Nephron progenitor cell (in vitro differentiated cells): ENCODE data around the gene FAF2.

Source experiments
- DNase-seq: peaks from one replicate; pipeline ENCODE4 v3.0.0; 2021
- H3K27ac Mint-ChIP-seq: 2 replicates; pipeline ENCODE4 v1.8.0; 2021; ENCODE audit warnings: mild to moderate bottlenecking, moderate library complexity, mixed read lengths
- H3K27me3 Mint-ChIP-seq: 2 replicates; pipeline ENCODE4 v1.8.0; 2021; ENCODE audit warnings: mild to moderate bottlenecking, low read depth, mixed read lengths; ENCODE audit not compliant: poor library complexity
- H3K36me3 Mint-ChIP-seq: 2 replicates; pipeline ENCODE4 v1.8.0; 2021; ENCODE audit warnings: low read depth, mixed read lengths
- H3K4me1 Mint-ChIP-seq: 2 replicates; pipeline ENCODE4 v1.8.0; 2021; ENCODE audit warnings: mixed read lengths
- H3K4me3 Mint-ChIP-seq: 2 replicates; pipeline ENCODE4 v1.8.0; 2021; ENCODE audit warnings: mild to moderate bottlenecking, moderate library complexity, mixed read lengths
- H3K9me3 Mint-ChIP-seq: 2 replicates; pipeline ENCODE4 v1.8.0; 2021; ENCODE audit warnings: mild to moderate bottlenecking, moderate library complexity, mixed read lengths
- TF ChIP-seq, protein P1 (sequence below): fragments of 200-600 bp; sonication (generic); IDR thresholded peaks from 2 replicates; pipeline ENCODE4 v1.5.0; 2021; ENCODE audit warnings: antibody characterized with exemption

Gene FAF2

DNA sequence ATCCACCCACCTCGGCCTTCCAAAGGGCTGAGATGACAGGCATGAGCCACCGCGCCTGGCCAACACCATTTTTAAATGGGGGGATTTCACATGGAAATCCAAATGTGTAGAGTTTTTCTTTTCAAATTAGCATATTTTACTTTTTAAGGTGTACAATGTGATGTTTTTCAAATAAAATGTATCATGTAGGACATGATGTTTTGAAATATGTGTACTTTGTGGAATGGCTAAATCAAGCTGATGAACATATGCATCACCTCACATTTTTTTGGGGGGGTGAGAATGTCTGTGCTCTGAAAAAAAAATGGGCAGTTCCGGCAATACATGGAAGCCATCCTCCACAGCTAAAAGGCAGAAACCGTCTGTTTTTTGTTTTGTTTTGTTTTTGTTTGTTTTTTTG lies 3.4 kb upstream of the FAF2 start:
- Mint-ChIP-seq H3K27ac (no peak overlapping the region), H3K4me1 (peaks cover 39% of the 10 kb centered on the region), H3K4me3 (no peak overlapping the region), H3K36me3 (no peaks in the 10 kb centered on the region), H3K9me3 (no peaks in the 10 kb centered on the region), H3K27me3 (peaks cover 6% of the 10 kb centered on the region)
- no peak for DNase-seq
- TF ChIP-seq, protein P1, sequence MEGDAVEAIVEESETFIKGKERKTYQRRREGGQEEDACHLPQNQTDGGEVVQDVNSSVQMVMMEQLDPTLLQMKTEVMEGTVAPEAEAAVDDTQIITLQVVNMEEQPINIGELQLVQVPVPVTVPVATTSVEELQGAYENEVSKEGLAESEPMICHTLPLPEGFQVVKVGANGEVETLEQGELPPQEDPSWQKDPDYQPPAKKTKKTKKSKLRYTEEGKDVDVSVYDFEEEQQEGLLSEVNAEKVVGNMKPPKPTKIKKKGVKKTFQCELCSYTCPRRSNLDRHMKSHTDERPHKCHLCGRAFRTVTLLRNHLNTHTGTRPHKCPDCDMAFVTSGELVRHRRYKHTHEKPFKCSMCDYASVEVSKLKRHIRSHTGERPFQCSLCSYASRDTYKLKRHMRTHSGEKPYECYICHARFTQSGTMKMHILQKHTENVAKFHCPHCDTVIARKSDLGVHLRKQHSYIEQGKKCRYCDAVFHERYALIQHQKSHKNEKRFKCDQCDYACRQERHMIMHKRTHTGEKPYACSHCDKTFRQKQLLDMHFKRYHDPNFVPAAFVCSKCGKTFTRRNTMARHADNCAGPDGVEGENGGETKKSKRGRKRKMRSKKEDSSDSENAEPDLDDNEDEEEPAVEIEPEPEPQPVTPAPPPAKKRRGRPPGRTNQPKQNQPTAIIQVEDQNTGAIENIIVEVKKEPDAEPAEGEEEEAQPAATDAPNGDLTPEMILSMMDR, result no peak

DNA sequence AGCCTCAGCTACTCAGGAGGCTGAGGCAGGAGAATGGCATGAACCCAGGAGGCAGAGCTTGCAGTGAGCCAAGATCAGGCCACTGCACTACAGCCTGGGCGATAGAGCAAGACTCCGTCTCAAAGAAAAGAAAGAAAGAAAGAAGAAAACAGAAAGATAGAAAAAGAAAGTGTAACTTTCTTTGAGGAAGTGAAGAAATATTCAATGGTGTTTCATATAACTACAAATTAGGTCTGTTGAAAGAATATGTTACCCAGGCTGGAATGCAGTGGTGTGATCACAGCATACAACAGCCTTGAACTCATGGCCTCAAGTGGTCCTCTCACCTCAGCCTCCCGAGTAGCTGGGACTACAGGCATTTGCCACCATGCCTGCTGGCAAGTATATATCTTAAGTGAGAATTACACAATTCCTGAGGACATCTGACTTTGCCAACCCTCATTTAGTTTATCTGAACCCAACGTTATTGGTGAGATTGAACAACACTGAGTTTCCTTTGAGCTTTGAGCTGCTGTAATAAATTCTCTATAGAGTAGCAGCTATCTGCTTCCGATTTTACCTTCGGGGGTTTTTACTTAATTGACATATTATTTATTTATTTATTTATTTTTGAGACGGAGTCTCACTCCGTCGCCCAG lies 2.0 kb upstream of the FAF2 start:
- Mint-ChIP-seq H3K9me3 (no peaks in the 10 kb centered on the region), H3K27ac (peak overlapping the region; percentile 48), H3K36me3 (peaks cover 10% of the 10 kb centered on the region), H3K4me3 (peak overlapping the region; percentile 66), H3K27me3 (peaks cover 6% of the 10 kb centered on the region), H3K4me1 (peaks cover 38% of the 10 kb centered on the region)
- no peak for DNase-seq
- TF ChIP-seq, protein P1, result no peak

DNA sequence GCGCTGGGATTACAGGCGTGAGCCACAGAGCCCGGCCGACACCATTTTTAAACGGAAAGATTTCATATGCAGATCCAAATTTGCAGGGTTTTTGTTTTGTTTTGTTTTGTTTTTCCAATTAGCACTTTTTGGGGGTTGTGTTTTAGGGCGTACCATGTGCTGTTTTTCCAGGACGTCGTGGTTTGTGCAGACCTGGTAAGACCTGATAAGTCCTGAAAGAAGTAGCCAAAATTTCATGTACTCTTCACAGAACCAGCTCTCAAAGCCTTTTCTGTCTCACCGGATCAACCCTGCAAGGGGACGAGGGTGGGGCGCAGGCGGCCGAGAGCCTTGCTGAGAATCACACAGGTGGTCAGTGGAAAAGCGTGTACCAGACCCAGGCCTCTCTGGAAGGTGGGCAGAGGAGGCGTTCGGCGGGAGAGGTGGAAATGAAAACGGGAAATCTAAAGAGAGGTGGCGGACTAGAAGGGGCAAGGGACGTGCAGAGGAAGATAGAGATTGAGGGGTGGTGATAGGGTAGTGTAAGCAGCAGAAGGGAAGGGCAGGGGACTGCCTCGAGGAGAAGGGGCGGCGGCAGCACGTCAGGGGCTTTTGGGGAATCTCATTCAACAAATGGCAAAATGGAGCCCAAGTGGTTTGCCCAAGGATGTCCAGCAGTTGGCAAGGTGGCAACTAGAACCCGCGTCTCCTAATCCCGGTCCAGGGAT lies 1.1 kb upstream of the FAF2 start:
- H3K27me3 Mint-ChIP-seq, result peaks cover 1% of the 10 kb centered on the region
- H3K27ac Mint-ChIP-seq, result peak overlapping the region; percentile 99

DNA sequence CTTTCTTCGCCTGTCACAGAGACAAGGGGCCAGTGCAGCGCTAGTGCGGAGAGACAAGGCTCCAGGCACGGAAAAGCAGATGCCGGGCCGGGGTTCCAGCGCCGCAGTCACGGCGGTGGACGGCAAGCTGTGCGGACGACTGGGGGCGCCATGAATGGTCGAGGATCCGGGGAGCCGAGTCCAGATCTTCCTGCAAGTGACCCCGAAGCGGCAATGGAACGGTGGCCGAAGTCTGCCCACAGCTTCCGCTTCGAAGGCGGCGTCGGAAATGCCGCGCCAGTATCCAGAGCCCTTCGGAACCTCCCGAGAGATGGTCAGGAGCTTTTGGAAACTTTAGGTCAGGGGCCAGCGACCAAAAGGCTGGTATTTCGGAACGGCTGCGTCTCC lies 601 bp upstream of the FAF2 start:
- peak; percentile 66 for DNase-seq
- TF ChIP-seq, protein P1, result no peak
- Mint-ChIP-seq H3K36me3 (peaks cover 10% of the 10 kb centered on the region), H3K9me3 (no peaks in the 10 kb centered on the region), H3K4me3 (peak overlapping the region; percentile 99), H3K27ac (peak overlapping the region; percentile 99), H3K27me3 (no peaks in the 10 kb centered on the region), H3K4me1 (peaks cover 25% of the 10 kb centered on the region)

More for the DNA sequence above, 1.1 kb upstream of the FAF2 start:
- H3K4me3 Mint-ChIP-seq, result peak overlapping the region; percentile 99
- no peaks in the 10 kb centered on the region for H3K9me3 Mint-ChIP-seq
- peaks cover 29% of the 10 kb centered on the region for H3K4me1 Mint-ChIP-seq
- TF ChIP-seq, protein P1, result no peak
- peaks cover 10% of the 10 kb centered on the region for H3K36me3 Mint-ChIP-seq
- DNase-seq, result peak; percentile 25

DNA sequence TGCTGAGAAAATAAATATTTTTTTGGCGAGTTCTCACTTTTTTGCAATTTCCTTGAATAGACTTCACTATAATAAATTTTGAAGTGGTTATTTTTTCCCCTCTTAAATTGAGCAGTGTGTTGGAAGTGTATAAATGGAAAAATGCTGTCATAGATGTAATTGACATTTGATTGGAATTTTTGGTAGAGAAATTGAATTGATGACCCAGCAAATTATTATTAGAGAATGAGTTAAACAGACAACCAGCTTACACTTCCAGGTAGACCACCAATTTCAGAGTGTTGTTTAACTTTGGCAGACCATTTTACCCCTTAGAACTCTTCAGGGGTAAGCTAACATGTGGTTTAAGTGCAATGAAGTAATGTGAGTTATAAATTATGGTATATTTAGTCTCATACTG lies 1.9 kb downstream of the FAF2 start:
- no peak for DNase-seq
- Mint-ChIP-seq H3K4me3 (peak overlapping the region; percentile 47), H3K27ac (no peak overlapping the region), H3K4me1 (peaks cover 25% of the 10 kb centered on the region), H3K36me3 (peaks cover 22% of the 10 kb centered on the region), H3K9me3 (no peaks in the 10 kb centered on the region), H3K27me3 (no peaks in the 10 kb centered on the region)
- TF ChIP-seq, protein P1, result no peak
